ENCODE results near the gene CASZ1.

GRCh38 chr1:10737651-10738050 is 58.8 kb downstream of the CASZ1 start:
- TF ChIP-seq CTCF (IDR thresholded peaks at IDR 0.05; ENCODE audit: borderline replicate concordance, extremely low read depth, low read length, poor library complexity, severe bottlenecking) (no peak), EZH2 (IDR thresholded peaks at IDR 0.05; ENCODE audit: borderline replicate concordance, low read depth, low read length, severe bottlenecking) (no peak)

All from DND-41 (cell line).